ENCODE data around the gene COP1.
"Not testable (repeated sequence)": the region's sequence is repeated elsewhere in the genome, so short reads cannot be mapped to it uniquely, and the experiment has no call there.

Gene COP1

DNA sequence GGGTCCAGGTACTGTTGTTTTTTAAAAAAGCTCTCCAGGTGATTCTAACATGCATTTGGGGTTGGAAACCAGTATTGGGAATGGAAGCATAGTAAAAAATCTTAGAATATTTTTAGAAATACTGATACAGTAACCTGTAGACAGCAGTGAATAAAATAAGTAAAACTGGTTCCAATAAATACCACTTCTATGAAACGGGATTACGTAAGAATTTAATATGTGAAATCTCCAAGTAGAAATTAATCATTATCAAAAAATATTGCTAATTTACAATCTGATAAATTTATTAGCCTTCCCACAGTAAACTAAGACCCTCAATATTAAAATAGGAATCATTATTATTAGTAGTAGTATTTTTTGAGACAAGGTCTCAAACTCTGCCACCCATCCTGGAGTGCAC, 177.5 kb downstream of the COP1 start:
- DNase-seq = no peak

DNA sequence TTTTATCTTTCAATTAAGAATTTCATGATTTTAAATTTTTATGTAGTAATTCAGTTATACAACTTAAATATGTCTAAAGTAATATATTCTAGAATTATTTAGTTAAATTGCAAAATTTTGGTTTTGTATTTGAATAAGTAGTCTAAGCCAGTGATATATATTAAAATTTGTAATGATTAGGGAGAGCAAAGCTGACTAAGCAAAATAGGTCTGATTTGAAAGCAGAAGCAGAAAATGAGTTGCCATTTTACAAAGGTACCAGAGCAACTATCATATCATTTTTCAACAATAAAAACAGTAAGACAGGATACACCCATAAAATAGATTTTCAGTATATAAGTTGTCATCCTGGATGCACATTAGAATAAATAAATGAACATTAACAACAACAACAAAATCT, 177.9 kb downstream of the COP1 start:
- no peak for DNase-seq

DNA sequence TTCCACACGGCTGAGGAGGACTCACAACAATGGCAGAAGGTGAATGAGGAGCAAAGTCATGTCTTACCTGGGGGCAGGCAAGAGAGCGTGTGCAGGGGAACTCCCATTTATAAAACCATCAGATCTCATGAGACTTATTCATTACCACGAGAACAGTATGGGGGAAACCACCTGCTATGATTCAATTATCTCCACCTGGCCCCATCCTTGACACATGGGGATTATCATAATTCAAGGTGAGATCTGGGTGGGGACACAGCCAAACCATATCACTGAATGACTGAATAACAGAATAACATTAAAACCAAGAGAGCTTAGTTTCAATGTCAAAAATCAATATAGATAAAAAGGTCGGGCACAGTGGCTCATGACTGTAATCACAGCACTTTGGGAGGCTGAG, 179.2 kb downstream of the COP1 start:
- DNase-seq = not testable (repeated sequence)

DNA sequence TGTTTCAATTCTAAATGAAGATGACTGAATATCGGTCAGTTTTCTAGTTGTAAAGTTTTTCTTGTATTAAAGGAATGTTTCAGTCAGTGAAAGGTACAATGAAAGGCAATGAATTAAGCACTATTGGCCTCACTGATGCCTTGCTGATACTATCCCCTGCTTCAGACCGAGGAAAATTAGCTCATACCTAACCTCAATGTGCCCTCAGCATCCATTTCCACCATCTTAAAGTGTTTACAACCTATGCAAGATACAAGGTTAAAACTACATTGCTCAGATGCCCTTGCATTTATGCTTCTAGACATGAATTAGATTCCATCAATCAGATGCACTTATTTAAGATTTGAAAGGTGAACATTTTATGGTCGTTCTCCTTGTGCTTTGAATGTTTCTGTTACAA, 184.5 kb downstream of the COP1 start:
- no peak for DNase-seq

DNA sequence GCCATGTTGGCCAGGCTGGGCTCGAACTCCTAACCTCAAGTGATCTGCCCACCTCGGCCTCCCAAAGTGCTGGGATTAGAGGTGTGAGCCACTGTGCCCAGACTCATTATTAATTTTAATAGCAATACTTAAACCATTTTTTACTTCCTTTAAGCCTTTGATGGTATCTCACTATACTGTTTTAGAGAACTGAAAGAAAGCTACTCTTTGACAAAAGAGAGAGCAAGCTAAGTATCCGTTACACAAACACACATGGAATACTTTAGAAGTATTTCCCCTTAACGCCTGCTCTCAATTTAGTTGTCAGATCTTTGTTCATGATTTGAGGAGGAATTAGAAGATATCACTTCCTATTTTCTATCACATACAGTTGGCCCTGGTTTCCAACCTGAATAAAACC, 189.4 kb downstream of the COP1 start:
- no peak for DNase-seq

DNA sequence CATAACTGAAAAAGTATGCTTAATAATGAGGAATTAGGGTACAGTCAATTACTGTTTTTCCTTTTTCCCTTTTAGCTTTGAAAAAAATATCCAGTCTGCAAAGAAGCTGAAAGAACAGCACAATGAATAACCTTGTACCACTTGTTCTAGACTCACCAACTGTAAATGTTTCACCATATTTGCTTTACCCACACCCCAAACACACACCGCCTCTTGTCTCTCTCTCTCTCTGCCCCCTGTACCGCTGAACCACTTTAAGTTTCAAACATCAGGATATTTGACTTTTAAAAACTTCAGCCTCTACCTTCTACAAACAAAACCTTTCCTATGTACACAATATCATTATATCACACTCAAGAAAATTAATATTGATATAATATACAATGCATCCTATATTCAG, 197.1 kb downstream of the COP1 start:
- DNase-seq = no peak

DNA sequence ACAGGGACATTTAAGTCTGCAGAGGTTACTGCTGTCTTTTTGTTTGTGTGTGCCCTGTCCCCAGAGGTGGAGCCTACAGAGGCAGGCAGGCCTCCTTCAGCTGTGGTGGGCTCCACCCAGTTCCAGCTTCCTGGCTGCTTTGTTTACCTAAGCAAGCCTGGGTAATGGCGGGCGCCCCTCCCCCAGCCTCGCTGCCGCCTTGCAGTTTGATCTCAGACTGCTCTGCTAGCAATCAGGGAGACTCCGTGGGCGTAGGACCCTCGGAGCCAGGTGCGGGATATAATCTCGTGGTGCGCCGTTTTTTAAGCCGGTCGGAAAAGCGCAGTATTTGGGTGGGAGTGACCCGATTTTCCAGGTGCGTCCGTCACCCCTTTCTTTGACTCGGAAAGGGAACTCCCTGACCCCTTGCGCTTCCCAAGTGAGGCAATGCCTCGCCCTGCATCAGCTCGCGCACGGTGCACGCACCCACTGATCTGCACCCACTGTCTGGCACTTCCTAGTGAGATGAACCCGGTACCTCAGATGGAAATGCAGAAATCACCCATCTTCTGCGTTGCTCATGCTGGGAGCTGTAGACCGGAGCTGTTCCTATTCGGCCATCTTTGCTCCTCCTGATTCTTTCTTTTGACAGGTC, 199.2 kb downstream of the COP1 start:
- DNase-seq = not testable (repeated sequence)

DNA sequence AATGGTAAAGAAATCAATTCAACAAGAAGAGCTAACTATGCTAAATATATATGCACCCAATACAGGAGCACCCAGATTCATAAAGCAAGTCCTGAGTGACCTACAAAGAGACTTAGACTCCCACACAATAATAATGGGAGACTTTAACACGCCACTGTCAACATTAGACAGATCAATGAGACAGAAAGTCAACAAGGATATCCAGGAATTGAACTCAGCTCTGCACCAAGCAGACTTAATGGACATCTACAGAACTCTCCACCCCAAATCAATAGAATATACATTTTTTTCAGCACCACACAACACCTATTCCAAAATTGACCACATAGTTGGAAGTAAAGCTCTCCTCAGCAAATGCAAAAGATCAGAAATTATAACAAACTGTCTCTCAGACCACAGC, 212.4 kb downstream of the COP1 start:
- not testable (repeated sequence) for DNase-seq

DNA sequence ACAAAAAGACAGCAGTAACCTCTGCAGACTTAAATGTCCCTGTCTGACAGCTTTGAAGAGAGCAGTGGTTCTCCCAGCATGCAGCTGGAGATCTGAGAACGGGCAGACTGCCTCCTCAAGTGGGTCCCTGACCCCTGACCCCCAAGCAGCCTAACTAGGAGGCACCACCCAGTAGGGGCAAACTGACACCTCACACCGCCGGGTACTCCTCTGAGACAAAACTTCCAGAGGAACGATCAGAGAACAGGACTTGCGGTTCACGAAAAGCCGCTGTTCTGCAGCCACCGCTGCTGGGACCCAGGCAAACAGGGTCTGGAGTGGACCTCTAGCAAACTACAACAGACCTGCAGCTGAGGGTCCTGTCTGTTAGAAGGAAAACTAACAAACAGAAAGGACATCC, 214.3 kb downstream of the COP1 start:
- not testable (repeated sequence) for DNase-seq

DNA sequence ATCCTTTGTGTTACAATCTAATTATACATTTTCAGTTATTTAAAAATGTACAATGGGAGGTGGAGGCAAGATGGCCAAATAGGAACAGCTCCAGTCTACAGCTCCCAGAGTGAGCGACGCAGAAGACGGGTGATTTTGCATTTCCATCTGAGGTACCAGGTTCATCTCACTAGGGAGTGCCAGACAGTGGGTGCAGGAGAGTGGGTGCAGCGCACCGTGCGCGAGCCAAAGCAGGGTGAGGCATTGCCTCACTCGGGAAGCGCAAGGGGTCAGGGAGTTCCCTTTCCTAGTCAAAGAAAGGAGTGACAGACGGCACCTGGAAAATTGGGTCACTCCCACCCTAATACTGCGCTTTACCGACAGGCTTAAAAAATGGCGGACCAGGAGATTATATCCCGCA, 214.9 kb downstream of the COP1 start:
- not testable (repeated sequence) for DNase-seq

DNA sequence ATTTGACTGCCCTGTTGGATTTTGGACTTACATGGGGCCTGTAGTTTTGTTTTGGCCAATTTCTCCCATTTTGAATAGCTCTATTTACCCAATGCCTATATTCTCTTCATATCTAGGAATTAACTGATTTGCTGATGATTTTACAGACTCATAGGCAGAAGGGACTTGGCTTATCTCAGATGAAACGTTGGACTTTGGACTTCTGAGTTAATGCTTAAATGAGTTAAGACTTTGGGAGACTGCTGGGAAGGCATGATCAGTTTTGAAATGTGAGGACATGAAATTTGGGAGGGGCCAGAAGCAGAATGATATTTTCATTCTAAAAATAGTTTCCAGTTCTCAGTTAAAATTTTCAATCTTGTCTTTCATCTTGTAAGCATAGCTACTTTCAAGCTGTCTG, 222.3 kb downstream of the COP1 start:
- no peak for DNase-seq

DNA sequence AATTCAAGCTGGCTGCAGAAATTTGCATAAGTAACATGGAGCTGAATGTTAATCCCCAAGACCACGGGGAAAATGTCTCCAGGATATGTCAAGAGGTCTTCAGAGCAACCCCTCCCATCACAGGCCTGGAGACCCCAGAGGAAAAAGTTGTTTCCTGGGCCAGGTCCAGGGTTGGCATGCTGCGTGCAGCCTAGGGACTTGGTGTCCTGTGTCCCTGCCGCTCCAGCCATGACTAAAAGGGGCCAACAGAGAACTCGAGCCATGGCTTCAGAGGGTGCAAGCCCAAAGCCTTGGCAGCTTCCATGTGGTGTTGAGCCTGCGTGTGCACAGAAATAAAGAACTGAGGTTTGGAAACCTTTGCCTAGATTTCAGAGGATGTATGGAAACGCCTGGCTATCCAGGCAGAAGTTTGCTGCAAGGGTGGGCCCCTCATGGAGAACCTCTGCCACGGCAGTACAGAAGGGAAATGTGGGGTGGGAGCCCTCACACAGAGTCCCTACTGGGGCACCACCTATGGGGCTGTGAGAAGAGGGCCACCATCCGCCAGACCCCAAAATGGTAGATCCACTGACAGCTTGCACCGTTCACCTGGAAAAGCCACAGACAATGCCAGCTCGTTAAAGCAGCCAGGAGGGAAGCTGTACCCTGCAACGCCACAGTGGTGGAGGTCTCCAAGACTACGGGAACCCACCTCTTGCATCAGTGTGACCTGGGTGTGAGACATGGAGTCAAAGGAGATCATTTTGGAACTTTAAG, 222.9 kb downstream of the COP1 start:
- no peak for DNase-seq

DNA sequence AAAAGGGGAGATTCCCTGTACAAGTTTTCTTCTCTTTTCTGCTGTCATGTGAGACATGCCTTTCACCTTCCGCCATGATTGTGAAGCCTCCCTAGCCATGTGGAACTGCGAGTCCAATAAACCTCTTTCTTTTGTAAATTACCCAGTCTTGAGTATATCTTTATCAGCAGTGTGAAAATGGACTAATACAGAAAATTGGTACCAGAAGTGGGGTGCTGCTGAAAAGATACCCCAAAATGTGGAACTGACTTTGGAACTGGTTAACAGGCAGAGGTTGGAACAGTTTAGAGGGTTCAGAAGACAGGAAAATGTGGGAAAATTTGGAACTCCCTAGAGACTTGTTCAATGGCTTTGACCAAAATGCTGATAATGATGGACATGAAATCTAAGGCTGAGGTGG, 223.7 kb downstream of the COP1 start:
- not testable (repeated sequence) for DNase-seq

DNA sequence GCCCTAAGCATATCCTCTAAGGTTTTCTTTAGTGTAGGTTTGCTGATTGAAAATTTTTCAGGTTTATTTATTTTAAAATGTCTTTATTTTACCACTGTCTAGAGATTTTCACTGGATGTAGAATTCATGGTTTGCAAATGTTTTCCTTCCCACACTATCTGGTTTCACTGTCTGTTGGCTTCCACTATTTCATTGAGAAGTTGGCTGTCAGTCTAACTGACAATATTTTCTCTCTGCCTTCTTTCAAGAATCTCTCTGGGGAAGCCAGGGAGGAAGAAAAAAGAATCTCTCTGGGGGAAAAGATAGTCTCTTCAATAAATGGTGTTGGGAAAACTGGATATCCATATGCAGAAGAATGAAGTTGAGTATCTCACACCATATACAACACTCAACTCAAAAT, 226.0 kb downstream of the COP1 start:
- DNase-seq = no peak

DNA sequence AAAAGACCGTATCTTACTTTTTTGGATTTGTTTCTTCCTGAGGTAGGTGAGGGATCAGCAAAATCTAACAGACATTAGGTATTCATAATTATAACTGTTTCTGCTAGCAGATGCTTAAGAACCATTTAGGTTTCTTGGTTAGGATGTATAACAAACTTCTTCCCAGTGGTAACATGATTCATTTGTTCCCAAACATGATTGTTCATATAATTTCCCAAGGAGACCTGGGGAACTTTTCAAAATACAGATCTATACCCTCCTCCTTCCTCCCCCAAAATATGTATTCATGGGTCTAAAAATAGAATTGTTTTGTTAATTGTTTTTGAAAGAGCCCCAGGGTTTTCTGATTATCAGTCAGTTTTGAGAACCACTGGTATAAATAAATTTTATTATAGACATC, 228.2 kb downstream of the COP1 start:
- no peak for DNase-seq

DNA sequence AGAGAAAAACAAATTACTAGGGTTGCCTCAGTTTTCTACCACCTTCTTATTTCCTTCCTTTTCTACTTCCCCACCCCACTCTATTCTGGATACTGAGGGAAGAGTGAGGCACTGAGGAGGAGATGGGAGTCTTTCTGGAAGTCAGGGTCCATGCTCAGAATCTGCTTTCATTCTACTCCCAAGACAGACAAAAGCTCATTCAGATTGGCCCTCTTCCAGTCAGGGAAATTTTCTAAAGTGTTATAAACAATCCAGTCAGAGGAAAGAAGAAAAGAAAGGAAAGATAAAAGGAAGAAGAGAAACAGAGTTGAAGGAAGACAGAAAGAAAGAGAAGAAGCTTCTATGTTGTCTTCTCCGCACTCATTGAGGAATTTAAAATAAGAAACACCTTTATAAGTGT, 228.6 kb downstream of the COP1 start:
- DNase-seq = peak; percentile 23

DNA sequence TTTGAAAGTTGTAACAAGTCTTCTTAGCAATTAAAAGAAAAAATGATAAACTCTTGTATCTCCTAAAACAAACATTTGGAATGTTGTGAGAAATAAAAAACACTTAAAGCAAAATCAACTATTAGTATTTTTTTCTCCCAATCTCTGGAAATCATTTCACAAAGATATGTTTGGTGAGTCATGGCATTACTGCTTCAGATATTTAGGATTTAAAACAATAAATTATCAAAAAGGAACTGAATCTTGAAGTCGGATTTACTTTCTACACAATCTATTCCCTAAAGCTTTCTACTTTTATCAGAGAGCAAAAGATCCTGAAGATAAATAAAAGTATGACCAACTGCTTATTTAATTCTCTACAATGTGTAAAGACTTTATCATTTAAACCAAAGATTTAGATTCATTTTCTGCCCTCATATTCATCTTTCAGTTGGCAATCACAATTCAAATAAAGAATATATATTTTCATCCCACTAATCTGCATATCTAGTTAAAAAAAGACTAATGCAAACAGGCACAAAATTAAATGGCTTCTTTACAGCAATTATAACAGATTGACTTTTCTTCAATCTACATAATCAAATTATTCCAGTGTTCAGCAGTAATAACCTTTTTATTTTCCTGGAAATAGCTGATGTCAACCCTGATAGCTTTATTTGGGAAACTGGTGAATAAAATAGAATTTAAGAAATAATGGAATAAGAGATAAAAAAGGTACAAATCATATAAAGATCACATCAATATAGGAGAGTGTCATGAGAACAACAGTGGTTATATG, 230.0 kb downstream of the COP1 start:
- peak; percentile 54 for DNase-seq

DNA sequence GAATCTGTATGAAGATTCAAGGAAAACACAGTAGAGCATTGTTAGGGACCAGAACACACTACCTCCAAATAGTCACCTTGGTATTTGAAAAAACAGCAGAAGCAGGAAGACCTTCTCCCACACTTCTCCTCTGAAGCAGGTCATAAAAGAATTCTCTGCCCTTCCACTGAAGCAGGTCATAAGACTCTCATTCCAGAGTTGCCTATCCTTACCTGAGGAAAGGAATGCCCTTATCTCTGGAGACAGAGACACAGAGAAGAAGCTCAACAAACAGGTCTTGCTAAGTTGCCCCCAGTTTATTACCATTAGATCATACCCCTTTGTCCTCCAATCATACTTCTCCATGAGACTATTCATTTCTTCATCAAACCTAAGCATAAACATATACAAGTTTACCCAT, 237.9 kb downstream of the COP1 start:
- no peak for DNase-seq

DNA sequence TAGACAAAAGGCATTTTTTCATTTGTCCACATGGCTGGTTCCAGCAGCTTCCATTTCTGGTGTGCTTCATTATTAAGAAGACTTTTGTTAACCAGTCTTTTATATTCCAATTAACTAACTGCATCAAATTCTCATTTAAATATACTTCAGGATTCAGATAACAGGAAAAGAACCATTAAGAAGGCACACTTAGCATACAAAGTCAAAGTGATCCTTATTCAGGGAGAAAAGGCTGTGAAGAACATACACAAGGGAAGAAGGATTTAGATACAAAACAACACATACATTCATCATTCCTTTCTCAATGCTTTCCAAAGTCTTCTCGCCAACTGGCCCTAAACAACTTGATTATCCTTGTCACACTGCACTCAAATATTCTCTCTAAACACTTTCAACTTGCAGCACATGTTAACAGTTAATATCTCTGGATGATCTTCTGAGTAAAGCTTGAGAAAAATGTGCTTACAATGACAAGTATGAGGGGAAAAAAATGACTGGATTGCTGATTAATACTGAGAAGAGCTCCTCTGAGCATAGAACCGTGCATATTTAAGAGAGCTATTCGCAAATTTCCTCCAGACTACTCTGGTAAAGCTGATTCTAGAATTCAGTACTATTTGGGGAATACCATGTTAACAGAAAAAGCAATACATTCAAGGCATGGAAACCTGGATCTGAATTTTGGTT, 238.5 kb downstream of the COP1 start:
- peak; percentile 55 for DNase-seq

DNA sequence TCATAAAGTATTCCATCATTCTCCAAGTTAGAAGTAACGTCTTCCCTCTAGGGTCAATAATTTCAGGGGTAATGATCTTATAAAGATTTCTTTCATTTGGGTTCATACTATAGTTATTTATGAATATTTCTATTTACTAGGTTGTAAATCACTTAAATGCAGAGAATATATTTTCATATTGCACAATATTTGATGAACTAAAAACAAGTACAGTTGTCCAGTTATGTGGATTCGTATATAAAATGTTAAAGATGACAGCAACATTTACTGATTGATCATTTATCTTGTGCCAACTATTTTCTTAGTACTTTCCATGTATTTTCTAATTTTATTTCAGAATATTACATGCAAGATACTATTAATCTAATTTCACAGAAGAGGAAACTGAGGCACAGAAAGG, 243.3 kb downstream of the COP1 start:
- DNase-seq = no peak

DNA sequence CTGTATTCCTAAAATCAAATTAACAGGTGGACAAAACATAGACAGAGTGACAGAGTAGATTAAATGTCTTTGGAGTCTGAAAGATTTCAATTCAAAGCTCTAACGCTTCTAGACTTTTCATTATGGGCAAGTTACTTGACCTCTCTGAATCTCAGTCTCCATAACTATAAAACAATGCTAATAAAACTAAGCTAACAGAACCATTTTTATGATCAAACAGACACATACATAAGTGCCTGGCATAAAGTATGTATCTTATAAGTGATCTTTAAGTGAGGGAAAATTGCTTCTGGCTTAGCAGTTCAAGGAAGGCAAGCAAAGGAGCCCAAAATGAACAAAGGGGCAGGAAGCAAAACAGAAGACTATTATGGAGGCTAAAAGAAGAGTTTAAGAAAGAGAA, 246.9 kb downstream of the COP1 start:
- DNase-seq = no peak

DNA sequence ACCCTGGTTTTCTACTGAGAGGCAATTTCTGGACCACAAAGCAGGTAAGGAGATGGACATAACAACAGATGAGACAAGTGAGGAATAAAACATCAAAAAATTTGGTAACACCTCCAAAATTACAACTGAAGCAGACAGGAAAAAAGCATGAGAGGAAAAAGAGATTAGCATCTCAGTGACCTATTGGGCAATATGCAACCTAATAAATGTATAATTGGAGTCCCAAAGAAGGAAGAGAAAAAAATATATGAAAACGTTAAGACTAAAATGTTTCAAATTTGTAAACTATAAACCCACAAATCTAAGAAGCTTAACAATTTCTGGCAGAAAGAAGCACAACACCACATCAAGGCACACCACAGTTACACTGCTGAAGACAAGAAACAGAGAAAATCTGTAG, 255.5 kb downstream of the COP1 start:
- DNase-seq = no peak

DNA sequence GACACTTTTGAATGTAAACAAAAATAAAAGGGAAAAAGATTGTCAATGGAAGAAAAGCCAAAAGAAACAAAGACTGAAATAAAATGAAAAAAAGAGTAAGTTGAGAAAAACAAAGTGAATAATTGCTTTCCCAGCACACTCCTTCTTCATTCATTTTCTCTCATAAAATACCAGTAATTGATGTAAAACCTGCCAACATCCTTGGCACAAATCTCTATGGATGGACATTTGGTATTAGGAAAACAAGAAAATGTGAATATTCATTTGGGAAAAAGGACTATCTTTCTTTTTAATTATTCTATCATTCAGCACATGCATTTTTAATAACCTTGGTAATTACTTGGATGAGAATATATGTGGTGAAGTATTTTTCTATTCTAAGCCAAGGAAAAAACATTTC, 259.3 kb downstream of the COP1 start:
- no peak for DNase-seq

DNA sequence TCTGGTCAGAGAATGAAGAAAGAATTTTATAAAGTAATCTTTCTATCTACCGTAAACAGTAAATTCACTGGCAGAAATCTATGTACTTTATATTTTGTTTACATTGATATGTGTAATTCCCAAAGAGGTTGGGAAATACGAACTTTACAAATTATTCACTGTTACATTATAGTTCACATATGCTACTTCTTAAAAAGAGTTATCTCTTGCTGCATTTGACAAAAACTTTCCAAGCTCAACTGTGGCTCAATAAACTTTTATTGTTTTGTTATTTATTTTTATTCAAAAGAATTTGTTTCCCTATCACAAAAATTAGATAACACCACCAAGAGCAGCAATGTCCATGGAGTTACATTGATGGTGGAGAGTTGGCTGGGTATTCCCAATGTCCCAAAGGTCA, 262.5 kb downstream of the COP1 start:
- no peak for DNase-seq
